SK-N-MC (cell line): ENCODE results near the gene NAA60.

Experiments
- EZH2 ChIP-seq: fragments of 200-600 bp; sonication (generic); IDR thresholded peaks from one replicate; pipeline ENCODE4 v1.6.1; 2017; ENCODE audit warnings: antibody characterized with exemption
- FOXP2 ChIP-seq: optimal IDR thresholded peaks from 2 replicates; pipeline ENCODE3; 2011; ENCODE audit warnings: mild to moderate bottlenecking, moderate library complexity; ENCODE audit not compliant: insufficient read depth; ENCODE audit errors: extremely low read length, control extremely low read depth
- POLR2AphosphoS5 ChIP-seq: IDR thresholded peaks from 2 replicates; pipeline ENCODE4 v1.6.1; 2012; ENCODE audit warnings: mild to moderate bottlenecking, low read depth, low read length, borderline replicate concordance

DNA sequence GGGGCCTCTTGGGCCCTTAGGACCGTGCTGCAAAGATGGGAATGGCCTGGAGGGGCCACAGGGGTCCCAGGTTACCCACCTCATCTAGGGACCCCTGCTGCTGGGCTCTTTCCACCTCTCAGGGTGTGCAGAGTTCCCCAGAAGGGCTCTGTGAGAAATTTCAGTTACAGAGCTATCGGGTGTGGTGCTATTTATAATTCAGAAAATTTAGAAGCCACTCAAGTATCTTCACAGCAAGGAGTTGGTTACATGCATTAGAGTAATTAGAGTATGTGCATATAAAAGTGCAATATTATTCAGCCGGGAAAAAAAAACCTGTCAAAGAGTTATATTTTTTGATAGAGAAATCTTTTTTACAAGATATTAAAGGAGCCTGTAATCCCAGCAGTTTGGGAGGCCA, 32.9 kb downstream of the NAA60 start:
- TF ChIP-seq POLR2AphosphoS5 (no peak), EZH2 (no peak), FOXP2 (no peak)
